ENCODE data around the gene ZMIZ1.

Gene ZMIZ1

DNA sequence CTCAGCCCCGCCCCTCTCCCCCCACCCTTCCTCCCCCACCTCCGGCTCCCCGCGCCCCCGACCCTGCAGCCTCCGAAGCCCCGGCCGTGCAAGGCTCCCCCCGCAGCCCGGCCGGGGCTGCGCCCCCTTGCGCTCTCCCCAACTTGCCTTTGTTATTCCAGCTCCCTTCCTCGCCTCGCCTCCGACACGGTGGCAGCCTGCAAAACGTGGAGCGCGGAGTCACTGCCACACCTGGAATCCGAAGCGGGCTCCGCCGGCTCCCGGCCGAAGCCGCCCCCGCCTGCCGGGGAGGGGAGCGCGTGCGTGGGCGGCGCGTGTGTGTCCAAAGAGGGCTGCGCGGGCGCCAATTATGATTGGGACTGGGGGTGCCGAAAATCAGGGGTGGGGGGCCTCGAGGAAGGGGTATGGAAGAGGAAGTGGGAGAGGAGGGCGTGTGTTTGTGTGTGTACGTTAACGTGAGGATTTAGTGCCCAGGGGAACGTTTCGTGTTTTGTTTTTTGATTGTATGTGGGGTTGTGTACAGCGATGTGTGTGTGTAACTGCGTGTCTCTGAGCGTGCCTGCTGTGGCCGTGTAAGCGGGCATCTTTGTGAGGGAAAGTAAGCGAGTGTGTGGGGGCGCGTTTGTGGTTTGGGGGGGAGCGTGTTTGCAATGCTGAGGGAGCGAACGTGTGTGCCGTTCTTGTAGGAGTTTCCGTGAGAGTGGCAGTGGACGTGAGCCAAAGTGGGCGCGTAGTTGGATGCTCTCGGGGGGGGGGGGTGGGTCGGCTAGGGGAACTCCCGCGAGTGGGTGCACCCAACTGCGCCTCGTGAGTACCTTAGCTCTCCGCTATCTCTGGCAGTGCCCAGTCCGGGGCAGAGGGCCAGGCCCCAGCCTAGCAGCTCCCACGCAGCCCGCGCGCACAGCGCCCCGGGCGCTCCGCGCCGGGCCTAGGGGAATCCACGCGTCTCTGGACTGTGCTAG, 1.2 kb upstream of the ZMIZ1 start (continued):
- TF ChIP-seq, protein P1, sequence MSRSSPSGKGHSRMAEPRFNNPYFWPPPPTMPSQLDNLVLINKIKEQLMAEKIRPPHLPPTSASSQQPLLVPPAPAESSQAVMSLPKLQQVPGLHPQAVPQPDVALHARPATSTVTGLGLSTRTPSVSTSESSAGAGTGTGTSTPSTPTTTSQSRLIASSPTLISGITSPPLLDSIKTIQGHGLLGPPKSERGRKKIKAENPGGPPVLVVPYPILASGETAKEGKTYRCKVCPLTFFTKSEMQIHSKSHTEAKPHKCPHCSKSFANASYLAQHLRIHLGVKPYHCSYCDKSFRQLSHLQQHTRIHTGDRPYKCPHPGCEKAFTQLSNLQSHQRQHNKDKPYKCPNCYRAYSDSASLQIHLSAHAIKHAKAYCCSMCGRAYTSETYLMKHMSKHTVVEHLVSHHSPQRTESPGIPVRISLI (tag by site-specific recombination; IDR thresholded peaks at IDR 0.05), result no peak
- TF ChIP-seq, protein P2, sequence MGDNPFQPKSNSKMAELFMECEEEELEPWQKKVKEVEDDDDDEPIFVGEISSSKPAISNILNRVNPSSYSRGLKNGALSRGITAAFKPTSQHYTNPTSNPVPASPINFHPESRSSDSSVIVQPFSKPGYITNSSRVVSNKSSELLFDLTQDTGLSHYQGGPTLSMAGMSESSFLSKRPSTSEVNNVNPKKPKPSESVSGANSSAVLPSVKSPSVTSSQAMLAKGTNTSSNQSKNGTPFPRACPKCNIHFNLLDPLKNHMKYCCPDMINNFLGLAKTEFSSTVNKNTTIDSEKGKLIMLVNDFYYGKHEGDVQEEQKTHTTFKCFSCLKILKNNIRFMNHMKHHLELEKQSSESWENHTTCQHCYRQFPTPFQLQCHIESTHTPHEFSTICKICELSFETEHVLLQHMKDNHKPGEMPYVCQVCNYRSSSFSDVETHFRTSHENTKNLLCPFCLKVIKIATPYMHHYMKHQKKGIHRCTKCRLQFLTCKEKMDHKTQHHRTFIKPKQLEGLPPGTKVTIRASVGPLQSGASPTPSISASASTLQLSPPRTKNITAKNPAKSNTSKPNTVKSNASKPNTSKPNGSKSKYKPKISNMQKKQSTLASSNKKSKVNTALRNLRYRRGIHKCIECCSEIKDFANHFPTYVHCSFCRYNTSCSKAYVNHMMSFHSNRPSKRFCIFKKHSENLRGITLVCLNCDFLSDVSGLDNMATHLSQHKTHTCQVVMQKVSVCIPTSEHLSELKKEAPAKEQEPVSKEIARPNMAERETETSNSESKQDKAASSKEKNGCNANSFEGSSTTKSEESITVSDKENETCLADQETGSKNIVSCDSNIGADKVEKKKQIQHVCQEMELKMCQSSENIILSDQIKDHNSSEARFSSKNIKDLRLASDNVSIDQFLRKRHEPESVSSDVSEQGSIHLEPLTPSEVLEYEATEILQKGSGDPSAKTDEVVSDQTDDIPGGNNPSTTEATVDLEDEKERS (tag by site-specific recombination; IDR thresholded peaks at IDR 0.05), result no peak
- TF ChIP-seq ZSCAN16 (tag by site-specific recombination; IDR thresholded peaks at IDR 0.05), result no peak
- no peak for TF ChIP-seq YY1 (tag by site-specific recombination; IDR thresholded peaks at IDR 0.05)
- TF ChIP-seq HOXA7 (CRISPR knock-in tag; IDR thresholded peaks at IDR 0.05; ENCODE audit: borderline replicate concordance), result no peak
- no peak for TF ChIP-seq ZNF624 (tag by site-specific recombination; IDR thresholded peaks at IDR 0.05)
- no peak for TF ChIP-seq ZNF473 (tag by site-specific recombination; IDR thresholded peaks at IDR 0.05)
- TF ChIP-seq ZNF785 (tag by site-specific recombination; IDR thresholded peaks at IDR 0.05), result no peak
- TF ChIP-seq, protein P3, sequence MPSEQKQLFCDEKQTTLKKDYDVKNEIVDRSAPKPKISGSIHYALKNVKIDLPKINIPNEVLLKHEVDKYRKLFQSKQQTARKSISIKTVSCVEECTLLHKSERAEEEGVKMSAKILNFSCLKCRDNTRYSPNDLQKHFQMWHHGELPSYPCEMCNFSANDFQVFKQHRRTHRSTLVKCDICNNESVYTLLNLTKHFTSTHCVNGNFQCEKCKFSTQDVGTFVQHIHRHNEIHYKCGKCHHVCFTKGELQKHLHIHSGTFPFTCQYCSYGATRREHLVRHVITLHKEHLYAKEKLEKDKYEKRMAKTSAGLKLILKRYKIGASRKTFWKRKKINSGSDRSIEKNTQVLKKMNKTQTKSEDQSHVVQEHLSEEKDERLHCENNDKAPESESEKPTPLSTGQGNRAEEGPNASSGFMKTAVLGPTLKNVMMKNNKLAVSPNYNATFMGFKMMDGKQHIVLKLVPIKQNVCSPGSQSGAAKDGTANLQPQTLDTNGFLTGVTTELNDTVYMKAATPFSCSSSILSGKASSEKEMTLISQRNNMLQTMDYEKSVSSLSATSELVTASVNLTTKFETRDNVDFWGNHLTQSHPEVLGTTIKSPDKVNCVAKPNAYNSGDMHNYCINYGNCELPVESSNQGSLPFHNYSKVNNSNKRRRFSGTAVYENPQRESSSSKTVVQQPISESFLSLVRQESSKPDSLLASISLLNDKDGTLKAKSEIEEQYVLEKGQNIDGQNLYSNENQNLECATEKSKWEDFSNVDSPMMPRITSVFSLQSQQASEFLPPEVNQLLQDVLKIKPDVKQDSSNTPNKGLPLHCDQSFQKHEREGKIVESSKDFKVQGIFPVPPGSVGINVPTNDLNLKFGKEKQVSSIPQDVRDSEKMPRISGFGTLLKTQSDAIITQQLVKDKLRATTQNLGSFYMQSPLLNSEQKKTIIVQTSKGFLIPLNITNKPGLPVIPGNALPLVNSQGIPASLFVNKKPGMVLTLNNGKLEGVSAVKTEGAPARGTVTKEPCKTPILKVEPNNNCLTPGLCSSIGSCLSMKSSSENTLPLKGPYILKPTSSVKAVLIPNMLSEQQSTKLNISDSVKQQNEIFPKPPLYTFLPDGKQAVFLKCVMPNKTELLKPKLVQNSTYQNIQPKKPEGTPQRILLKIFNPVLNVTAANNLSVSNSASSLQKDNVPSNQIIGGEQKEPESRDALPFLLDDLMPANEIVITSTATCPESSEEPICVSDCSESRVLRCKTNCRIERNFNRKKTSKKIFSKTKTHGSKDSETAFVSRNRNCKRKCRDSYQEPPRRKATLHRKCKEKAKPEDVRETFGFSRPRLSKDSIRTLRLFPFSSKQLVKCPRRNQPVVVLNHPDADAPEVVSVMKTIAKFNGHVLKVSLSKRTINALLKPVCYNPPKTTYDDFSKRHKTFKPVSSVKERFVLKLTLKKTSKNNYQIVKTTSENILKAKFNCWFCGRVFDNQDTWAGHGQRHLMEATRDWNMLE (tag by site-specific recombination; conservative IDR thresholded peaks at IDR 0.05; ENCODE audit: low read depth), result no peak
- TF ChIP-seq, protein P4, sequence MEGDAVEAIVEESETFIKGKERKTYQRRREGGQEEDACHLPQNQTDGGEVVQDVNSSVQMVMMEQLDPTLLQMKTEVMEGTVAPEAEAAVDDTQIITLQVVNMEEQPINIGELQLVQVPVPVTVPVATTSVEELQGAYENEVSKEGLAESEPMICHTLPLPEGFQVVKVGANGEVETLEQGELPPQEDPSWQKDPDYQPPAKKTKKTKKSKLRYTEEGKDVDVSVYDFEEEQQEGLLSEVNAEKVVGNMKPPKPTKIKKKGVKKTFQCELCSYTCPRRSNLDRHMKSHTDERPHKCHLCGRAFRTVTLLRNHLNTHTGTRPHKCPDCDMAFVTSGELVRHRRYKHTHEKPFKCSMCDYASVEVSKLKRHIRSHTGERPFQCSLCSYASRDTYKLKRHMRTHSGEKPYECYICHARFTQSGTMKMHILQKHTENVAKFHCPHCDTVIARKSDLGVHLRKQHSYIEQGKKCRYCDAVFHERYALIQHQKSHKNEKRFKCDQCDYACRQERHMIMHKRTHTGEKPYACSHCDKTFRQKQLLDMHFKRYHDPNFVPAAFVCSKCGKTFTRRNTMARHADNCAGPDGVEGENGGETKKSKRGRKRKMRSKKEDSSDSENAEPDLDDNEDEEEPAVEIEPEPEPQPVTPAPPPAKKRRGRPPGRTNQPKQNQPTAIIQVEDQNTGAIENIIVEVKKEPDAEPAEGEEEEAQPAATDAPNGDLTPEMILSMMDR (tag by site-specific recombination; IDR thresholded peaks at IDR 0.05), result peak; percentile 62
- no peak for TF ChIP-seq ZNF221 (tag by site-specific recombination; IDR thresholded peaks at IDR 0.05; ENCODE audit: borderline replicate concordance)
- TF ChIP-seq ZNF37A (tag by site-specific recombination; IDR thresholded peaks at IDR 0.05), result no peak
- TF ChIP-seq, protein P5, sequence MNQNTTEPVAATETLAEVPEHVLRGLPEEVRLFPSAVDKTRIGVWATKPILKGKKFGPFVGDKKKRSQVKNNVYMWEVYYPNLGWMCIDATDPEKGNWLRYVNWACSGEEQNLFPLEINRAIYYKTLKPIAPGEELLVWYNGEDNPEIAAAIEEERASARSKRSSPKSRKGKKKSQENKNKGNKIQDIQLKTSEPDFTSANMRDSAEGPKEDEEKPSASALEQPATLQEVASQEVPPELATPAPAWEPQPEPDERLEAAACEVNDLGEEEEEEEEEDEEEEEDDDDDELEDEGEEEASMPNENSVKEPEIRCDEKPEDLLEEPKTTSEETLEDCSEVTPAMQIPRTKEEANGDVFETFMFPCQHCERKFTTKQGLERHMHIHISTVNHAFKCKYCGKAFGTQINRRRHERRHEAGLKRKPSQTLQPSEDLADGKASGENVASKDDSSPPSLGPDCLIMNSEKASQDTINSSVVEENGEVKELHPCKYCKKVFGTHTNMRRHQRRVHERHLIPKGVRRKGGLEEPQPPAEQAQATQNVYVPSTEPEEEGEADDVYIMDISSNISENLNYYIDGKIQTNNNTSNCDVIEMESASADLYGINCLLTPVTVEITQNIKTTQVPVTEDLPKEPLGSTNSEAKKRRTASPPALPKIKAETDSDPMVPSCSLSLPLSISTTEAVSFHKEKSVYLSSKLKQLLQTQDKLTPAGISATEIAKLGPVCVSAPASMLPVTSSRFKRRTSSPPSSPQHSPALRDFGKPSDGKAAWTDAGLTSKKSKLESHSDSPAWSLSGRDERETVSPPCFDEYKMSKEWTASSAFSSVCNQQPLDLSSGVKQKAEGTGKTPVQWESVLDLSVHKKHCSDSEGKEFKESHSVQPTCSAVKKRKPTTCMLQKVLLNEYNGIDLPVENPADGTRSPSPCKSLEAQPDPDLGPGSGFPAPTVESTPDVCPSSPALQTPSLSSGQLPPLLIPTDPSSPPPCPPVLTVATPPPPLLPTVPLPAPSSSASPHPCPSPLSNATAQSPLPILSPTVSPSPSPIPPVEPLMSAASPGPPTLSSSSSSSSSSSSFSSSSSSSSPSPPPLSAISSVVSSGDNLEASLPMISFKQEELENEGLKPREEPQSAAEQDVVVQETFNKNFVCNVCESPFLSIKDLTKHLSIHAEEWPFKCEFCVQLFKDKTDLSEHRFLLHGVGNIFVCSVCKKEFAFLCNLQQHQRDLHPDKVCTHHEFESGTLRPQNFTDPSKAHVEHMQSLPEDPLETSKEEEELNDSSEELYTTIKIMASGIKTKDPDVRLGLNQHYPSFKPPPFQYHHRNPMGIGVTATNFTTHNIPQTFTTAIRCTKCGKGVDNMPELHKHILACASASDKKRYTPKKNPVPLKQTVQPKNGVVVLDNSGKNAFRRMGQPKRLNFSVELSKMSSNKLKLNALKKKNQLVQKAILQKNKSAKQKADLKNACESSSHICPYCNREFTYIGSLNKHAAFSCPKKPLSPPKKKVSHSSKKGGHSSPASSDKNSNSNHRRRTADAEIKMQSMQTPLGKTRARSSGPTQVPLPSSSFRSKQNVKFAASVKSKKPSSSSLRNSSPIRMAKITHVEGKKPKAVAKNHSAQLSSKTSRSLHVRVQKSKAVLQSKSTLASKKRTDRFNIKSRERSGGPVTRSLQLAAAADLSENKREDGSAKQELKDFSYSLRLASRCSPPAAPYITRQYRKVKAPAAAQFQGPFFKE (tag by site-specific recombination; IDR thresholded peaks at IDR 0.05; ENCODE audit: borderline replicate concordance), result no peak
- TF ChIP-seq ZNF747 (tag by site-specific recombination; IDR thresholded peaks at IDR 0.05), result no peak
- TF ChIP-seq ZFHX2 (tag by site-specific recombination; conservative IDR thresholded peaks at IDR 0.05), result peak; percentile 99
- TF ChIP-seq IKZF3 (tag by site-specific recombination; IDR thresholded peaks at IDR 0.05), result peak; percentile 79
- TF ChIP-seq, protein P6, sequence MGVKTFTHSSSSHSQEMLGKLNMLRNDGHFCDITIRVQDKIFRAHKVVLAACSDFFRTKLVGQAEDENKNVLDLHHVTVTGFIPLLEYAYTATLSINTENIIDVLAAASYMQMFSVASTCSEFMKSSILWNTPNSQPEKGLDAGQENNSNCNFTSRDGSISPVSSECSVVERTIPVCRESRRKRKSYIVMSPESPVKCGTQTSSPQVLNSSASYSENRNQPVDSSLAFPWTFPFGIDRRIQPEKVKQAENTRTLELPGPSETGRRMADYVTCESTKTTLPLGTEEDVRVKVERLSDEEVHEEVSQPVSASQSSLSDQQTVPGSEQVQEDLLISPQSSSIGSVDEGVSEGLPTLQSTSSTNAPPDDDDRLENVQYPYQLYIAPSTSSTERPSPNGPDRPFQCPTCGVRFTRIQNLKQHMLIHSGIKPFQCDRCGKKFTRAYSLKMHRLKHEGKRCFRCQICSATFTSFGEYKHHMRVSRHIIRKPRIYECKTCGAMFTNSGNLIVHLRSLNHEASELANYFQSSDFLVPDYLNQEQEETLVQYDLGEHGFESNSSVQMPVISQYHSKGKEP (tag by site-specific recombination; IDR thresholded peaks at IDR 0.05), result no peak; the same call in 1 of the 2 replicates
- TF ChIP-seq ZNF266 (tag by site-specific recombination; IDR thresholded peaks at IDR 0.05; ENCODE audit: low read depth), result no peak
- TF ChIP-seq ZNF132 (tag by site-specific recombination; IDR thresholded peaks at IDR 0.05; ENCODE audit: borderline replicate concordance), result no peak

Measured in HEK293 (cell line).